Omental fat pad (tissue), 4 donors: ENCODE data around the gene SLC5A11. TPM values are rescaled to one million over a fixed set of nuclear protein-coding genes. Genes with fewer than 3 reads are reported as not detected.
A peak's percentile ranks its signal among the peaks of the same experiment; 100 is the strongest.

Experiments
- ATAC-seq: fragments of 150-250 bp; one replicate; pipeline ENCODE4 v1.9.1; 2016; ENCODE audit warnings: mild to moderate bottlenecking, moderate library complexity; ENCODE audit not compliant: low FRiP score
- DNase-seq: peaks from one replicate; pipeline ENCODE4 v3.0.0-alpha.2; 2019; ENCODE audit warnings: low spot score
- CTCF ChIP-seq, 3 donors: fragments of 450-650 bp; IDR thresholded peaks; one replicate each; pipeline ENCODE4 v1.5.1; 2016 to 2017; ENCODE audit warnings: antibody characterized with exemption in 3 of 3, mild to moderate bottlenecking in 3 of 3, moderate library complexity in 2 of 3
- total RNA-seq, 4 donors: library from RNA; depleted of rRNA; stranded (reverse); fragments of >200 nt; gene quantifications; one replicate each; pipeline ENCODE4 v1.1.0, GENCODE V29; 2016

The SLC5A11 gene
- total RNA-seq, 4 donors from 2014 or later: 0.12 to 0.32 (median 0.28) TPM; not detected in 1

- no peak for DNase-seq
- no peak for TF ChIP-seq CTCF (IDR thresholded peaks at IDR 0.05)
- ATAC-seq: no peak
Observed at GRCh38 chr16:24846548-24847357, 990 bp downstream of the SLC5A11 start.

- no peak for ATAC-seq
- DNase-seq: no peak
Observed at GRCh38 chr16:24847358-24847664, 1.5 kb downstream of the SLC5A11 start.

GRCh38 chr16:24848065-24848464, 2.3 kb downstream of the SLC5A11 start:
- ATAC-seq (no peak), DNase-seq (no peak)
- no peak for TF ChIP-seq CTCF (IDR thresholded peaks at IDR 0.05)

More at GRCh38 chr16:24847358-24847664, 1.5 kb downstream of the SLC5A11 start:
- no peak for TF ChIP-seq CTCF (IDR thresholded peaks at IDR 0.05)

GRCh38 chr16:24849641-24850040, 3.9 kb downstream of the SLC5A11 start:
- DNase-seq: no peak
- no peak for ATAC-seq
- no peak for TF ChIP-seq CTCF (IDR thresholded peaks at IDR 0.05)

GRCh38 chr16:24850289-24850938, 4.7 kb downstream of the SLC5A11 start:
- no peak for DNase-seq
- TF ChIP-seq CTCF (IDR thresholded peaks at IDR 0.05): no peak
- ATAC-seq: no peak

- DNase-seq (no peak), ATAC-seq (peak; percentile 79)
- no peak for TF ChIP-seq CTCF (IDR thresholded peaks at IDR 0.05)
Observed at GRCh38 chr16:24851700-24852099, 5.9 kb downstream of the SLC5A11 start.

- ATAC-seq: no peak
- TF ChIP-seq CTCF (IDR thresholded peaks at IDR 0.05): no peak
- DNase-seq: no peak
Observed at GRCh38 chr16:24852281-24852721, 6.5 kb downstream of the SLC5A11 start.
